Loucy (cell line): ENCODE measurements around the gene MPRIP.

Source experiments
- EZH2phosphoT487 ChIP-seq: fragments of 200-600 bp; IDR thresholded peaks from 2 replicates; pipeline ENCODE4 v1.6.1; 2018; ENCODE audit warnings: antibody characterized with exemption, mild to moderate bottlenecking, moderate library complexity, borderline replicate concordance
- TF ChIP-seq, protein P1 (sequence below): fragments of 200-600 bp; sonication (generic); conservative IDR thresholded peaks from 2 replicates; pipeline ENCODE4 v1.5.1; 2014; ENCODE audit warnings: mild to moderate bottlenecking, antibody characterized with exemption, low read length

GRCh38 chr17:17102176-17102575, 59.9 kb downstream of the MPRIP start:
- TF ChIP-seq, protein P1, sequence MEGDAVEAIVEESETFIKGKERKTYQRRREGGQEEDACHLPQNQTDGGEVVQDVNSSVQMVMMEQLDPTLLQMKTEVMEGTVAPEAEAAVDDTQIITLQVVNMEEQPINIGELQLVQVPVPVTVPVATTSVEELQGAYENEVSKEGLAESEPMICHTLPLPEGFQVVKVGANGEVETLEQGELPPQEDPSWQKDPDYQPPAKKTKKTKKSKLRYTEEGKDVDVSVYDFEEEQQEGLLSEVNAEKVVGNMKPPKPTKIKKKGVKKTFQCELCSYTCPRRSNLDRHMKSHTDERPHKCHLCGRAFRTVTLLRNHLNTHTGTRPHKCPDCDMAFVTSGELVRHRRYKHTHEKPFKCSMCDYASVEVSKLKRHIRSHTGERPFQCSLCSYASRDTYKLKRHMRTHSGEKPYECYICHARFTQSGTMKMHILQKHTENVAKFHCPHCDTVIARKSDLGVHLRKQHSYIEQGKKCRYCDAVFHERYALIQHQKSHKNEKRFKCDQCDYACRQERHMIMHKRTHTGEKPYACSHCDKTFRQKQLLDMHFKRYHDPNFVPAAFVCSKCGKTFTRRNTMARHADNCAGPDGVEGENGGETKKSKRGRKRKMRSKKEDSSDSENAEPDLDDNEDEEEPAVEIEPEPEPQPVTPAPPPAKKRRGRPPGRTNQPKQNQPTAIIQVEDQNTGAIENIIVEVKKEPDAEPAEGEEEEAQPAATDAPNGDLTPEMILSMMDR, result no peak
- no peak for TF ChIP-seq EZH2phosphoT487
